Stimulated activated CD8-positive, alpha-beta memory T cell treated with anti-CD3 and anti-CD28 coated beads, Interleukin-15, amount 100 ng/mL, for 48 hours (primary cell): Measurements from ENCODE around the gene RPL27A.

Experiments
- DNase-seq, 2 donors: peaks; one replicate each; pipeline ENCODE4 v3.0.0-alpha.2; 2020; ENCODE audit warnings: low read depth in 2 of 2

Gene RPL27A

DNA sequence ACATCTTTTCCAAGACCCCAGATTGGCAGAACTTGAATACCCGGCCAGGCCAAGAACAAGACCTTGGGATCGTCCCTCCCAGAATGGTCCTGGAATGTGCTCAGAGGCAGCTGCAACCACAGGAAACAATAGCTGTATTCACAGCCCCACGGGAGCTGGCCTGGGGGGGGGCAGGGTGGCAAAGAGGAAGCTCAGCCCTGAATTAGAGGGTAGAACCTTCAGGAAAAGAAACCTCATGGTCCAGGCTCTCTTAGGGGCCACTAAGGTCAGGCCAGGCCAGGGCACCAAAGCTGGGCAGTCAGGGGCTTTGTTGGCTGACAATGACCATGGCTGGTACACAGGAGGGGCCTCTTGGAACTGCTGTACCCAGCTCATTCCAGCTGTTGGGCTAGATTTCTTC lies 17.3 kb downstream of the RPL27A start:
- DNase-seq: no peak

DNA sequence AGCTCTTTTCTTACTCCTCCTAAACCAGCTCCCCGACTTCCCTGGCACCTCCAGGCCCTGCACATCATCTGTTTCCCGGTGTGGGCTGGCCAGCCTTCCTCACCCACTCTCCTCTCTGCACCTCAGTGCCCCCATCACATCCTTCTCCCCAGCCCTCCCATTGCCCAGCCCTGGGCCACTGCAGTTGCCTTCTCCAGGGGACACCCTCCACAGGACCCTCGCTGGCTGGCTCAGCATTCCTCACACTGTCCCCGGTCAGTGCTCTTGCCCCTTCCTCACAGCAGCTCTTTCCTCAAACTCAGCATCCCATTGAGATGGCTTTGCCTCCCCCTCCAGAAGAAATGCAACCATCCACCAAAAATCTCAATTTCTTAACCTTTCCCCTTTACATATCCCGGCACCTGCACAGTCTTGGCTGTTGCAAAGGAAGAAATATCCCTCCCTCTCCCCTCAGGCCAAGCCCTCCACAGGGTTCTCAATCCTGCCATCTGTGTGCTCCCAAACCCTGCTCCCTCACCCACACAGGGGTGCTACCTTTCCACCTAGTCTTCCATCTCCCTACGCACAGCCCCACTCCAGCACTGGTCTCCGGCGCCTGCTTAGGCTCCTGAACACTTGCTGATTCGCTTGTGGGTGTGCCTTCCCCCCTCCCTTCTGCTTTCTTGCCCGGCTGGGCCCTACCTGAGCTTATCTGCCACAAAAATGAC lies 19.5 kb downstream of the RPL27A start:
- DNase-seq: no peak

DNA sequence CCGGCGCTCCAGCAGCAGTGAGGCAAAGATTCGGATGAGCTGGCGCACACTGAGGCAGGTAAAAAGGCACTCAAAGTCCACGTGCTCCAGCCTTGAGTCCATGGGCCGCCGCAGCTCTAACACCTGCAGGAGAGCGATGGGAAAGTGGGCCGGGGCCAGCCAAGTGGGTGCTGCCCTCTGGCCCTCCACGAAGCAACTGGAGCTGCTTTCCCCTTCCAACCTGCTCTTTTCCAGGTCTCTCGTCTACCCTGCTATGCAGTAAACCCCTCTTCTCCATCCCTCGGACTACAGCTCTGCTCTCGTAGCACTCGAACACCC lies 20.0 kb downstream of the RPL27A start:
- no peak for DNase-seq

DNA sequence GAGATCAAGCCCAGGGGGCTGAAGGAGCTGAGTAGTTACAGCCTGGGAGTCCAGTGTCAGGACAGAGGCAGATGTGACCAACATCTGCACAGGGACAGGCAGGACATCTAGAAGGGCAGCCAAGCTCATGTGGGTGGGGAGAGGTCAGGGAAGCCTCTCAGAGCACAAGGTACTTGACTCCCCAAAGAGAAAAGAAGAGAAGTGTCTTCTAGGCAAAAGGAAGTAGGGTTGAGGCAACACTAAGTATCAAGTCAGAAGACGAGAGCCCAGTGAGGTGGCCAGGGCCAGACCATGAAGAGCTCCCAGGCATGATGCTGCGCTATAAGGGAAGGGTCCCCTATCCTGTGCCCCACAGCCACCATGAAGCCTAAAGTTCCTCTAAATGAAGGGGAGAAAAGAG lies 21.5 kb downstream of the RPL27A start:
- DNase-seq: no peak

DNA sequence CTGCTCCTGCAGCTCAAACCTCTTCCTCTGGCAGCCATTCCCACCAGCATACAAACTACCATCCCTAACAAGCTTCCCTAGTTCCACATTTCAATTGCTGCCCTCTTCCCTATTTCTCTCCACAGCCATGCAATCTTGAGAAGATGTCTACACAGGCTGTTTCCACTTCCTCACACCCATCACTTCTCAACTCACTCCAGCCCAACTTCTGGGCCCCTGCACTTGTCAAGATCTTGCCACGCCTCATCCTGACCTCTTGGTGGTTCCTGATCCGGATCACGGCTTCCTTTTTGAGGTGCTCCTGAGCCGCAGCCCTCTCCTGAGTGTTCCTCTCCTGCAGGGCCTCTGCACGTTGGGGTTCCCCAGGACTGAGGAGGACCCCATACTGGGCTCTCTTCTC lies 22.6 kb downstream of the RPL27A start:
- DNase-seq: no peak

DNA sequence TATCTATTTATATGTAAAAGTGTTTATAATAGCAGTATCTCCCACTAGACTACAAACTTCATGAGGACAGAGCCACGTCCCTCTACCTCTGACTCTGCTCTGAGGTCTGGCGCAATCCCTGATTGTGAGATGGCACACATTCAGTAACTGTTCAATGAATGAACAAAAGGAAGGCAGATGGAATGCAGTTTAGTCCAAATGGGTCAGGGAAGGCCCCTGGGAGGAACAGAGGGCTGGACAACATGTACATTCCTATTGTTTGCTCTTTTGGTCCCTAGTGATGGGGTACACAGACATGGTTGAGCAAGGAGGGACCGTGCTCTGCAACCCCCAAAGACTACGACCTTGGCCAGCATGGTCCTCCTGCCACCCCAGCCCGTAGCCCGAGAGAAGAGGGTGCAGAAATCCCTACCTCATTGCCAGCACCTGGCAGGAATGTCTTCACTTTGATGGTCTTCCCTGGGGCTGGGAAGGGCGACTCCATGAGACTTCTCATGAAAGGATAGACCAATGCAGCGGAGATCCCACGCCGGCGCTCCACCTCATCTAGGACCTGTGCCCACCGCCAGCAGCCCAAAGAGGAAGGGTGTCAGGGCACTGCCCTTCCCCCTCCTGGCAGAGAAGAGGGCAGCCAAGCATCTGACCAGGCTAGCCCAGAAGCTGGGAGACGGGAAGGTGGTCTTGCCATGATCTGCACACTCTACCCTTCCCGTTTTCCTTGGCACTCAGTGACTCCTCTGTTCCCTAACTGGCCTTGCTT lies 24.3 kb downstream of the RPL27A start:
- DNase-seq: no peak

DNA sequence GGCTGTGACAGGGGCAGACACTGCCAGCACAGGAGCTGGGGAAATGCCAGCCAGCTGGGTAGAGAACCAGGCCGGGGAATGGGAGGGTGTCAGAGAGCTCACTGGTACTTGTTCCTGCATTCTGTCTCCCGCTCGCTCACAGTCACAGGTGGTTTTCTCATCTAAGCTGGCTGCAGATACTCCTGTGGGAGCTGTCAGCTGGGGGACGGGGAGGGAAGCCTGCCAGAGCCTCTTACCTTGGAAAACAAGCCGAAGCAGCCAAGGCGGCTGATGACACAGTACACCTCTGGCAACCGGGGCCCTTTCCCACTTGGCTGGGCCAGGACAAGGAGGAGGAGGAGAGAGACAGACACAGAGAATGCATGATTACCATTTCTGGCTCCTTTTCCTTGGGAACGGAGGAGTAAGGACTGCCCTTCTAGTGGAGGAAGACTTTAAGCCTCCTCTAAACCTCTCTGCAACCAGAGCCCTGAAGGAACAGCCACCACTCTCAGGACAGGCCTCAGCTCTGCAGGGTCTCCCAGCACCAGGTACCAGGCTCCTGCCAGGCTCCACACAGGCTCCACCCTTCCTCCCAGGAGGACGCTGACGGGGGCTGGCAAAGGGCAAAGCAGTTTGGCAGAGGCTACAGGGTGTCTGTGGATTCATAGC lies 25.1 kb downstream of the RPL27A start:
- DNase-seq: no peak

DNA sequence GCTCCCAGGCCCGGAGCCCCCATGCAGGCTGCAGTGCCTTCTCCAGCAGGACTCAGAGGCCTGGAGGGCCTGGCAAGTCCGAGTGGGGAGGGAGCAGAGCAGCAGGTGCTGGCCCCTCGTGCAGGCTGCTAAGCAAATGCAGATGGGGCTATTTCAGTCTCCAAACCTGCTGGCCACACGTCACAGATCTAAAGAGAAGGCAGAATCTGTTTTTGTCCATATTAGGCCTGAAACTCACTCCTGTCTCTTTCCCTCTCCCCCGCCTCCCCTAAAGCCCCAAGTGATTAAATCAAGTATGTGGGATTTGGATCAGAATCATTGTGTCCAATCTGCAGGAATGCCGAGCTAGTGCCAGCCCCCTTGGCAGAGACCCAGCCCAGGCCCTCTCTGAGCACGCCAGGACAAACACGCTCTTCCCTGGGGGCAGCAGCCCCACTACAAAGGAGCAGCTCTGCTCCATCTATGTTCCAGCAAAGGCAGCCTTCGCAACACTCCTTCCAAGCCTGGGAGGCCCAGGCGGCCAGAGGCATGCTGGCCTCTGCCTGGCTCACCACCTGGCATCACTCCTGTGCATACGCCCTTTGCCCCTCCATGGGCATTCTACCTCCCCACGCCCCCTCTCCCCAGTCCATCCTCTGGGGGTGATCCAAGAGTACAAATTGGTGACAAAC lies 26.5 kb downstream of the RPL27A start:
- no peak for DNase-seq

DNA sequence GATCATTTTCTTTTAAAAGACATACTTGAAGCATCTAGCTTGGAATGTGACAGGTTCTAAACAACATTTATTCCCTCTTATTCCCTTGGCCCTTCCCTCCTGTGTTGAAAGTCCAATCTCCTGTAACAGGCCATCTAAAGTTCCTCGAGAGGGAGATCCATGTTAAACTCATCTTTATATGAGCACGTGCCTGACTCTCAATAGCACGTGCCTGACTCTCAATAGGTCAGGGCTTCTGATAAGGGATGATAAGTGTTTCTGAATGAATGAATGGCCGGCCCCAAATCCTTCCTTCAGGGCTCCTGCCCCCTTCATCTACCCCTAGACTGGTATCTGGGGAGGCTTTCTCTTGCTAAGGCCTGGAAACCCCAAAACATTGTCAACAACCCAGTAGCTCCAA lies 27.2 kb downstream of the RPL27A start:
- DNase-seq: no peak

DNA sequence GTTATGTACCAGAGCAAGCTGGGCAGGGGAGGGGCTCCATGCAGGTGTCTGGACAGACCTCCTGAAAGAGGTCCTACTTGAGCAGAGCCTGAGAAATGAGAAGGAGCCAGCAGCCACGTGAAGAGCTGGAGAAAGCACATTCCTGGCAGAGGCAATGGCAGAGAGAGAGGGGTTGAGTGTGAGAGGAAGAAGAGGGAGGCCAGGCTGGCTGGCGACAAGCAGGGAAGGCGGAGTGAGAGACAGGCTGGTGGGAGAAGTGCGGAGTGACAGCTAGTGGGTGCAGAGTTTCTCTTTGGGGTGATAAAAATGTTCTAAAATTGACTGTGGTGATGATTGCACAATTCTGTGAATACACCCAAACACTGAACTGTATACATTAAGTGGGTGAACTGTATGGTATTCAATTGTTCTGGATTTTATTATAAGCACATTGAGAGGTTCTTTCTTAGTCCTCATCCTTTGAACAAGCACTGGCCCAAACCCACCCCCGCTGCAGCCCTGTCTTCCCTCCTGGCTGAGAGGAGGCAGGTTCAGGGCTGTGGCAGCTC lies 29.4 kb downstream of the RPL27A start:
- DNase-seq: no peak

DNA sequence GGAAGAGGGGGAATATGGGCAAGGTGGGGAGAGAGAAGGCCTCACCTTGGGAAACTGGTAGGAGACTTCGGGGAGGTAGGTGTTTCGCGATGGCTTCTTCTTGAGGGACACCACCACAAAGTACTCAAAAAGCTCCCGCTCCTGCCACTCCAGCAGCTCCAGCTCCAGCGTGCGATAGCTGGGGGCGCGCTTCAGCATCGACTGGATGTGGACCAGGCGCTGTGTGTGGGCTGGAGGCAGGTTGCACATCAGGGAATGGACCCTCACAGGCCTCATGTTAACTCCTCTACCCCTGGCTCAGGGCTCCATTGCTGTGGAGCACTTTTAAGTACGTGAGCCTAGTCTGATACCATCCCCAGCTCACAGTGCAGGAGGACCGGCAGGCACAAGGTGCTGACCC lies 29.9 kb downstream of the RPL27A start:
- DNase-seq: no peak

DNA sequence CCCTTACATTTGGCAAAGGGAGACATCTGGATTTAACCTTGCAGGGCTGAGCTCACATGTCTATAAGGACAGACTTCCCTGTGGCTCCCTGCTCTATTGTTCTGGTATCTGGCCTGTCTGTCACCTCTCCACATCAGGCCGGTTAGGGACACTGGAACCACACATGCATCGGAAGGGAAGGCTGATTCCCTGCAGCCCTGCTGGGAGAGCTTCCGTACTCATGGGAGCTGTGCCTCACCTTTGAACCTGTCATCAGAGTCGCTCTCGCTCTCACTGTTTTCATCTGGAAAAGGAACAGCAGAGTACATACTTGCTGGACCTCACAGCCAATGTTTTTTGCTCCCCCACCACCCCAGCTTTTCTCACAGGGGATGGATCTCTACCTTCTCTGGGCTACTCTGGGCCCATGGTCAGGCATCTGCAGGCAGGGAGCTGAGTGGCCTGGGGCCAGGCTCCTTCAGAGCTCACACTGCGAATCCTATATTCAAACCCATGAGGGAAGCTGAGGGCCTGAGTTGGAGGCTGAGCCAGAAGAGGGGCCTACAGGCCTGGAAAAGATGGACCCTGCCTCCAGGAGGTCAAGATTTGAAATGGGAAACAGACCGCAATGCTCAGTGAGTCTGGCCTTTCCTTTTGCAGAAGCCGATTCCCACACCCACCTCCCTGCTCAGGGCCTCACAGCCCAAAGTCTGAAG lies 31.3 kb downstream of the RPL27A start:
- no peak for DNase-seq

DNA sequence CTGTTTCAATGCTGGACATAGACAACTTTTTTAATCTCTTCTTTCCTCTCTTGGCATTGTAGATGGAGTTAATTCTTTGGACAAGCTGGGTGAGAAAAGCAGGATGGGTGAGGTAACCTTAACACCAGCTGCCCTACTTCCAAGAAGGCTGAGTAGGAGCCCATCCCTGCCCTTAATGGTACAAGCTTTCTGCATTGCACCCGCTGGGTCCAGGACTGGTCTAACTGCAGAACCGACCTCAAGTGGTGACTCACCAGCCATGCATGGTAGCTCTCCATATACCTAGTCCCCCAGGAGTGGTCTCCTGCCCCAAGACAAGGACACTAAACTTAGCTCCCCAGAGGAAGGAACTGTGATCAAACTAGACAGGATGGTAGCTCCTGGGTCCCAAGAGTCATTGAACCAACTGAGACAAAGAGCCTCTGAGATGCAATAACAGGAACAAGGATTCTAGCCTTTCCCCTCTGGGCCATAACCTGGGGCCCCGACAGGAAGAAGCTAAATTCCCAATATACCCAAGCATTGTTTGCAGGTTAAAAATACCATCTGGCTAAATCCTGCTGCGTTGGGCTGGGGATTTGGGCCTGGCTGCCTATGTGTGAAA lies 32.1 kb downstream of the RPL27A start:
- no peak for DNase-seq

DNA sequence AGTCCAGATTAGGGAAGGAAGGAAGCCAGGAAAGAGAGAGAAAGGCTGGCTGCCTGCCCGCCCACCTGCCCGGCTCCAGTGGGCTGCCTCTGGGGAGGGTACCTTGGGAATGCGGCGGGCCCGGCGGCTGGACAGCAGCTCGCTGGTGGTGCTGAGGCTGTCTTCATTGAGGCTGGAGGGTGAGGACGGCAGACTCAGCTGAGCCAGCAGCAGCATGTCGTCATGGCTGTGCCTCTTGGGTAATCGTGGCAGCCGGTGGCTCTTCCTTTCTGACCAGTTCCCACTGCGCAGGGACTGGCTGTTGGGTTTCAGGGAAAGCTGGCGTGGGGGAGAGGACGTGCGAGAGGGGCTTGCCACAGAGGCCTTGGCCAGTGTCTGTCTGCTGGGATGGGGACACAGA lies 32.9 kb downstream of the RPL27A start:
- DNase-seq: no peak

DNA sequence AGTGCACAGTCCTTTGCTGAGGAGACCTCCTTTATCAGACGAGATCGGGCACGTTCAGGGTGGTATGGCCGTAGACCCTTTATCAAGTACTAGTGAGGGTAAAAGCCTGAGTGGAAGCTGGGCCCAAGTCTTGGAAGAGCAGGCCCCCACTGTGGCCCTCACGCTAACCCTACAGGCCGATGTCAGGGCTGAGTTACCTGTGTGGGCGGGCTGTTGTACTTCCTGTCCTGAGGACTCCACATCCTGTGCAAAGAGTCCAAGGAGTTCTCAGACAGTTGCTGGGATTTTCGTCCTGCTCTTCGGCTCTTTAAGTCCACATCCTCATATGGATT lies 34.9 kb downstream of the RPL27A start:
- DNase-seq: no peak

DNA sequence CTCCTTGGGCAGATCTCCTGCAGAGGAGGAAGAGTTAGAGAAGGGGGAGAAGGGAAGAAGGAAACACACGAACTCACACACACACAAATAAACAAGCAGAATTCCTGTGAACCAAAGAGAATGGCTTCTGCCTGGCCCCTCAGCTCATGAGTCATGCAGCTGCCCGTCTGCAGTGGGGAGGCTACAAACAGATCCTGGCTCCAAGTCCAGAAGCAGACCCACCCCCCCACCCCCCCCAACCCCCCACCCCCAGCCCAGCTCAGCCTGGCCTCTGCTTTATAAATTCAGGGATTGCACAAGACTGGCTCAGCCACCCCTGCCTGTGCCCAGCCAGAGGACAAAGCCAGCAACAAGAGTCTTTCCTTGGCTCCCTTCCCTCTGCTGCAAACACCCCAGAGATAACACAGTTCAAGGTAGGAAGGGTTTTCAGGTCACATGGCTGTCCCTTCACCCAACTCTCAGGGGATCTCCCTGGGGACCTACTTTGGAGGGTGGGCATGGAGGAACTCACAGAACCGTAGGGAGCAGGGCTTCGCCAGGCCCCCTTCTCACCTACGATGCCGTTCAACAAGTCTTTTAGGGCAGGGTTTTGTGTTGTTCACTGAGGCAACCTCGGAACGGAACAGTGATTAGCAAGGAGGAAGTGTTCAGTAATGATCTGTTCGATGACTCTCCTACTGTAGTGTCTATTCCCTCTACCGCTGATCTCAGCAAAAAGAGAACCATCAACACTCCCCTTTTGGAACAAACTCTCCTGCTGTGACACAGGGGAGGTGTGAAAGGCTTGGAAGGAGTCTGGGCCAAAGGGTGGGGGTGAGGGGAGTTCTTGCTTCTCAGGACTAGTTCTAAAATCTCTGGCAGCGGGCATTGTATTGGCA lies 35.5 kb downstream of the RPL27A start:
- DNase-seq: no peak

DNA sequence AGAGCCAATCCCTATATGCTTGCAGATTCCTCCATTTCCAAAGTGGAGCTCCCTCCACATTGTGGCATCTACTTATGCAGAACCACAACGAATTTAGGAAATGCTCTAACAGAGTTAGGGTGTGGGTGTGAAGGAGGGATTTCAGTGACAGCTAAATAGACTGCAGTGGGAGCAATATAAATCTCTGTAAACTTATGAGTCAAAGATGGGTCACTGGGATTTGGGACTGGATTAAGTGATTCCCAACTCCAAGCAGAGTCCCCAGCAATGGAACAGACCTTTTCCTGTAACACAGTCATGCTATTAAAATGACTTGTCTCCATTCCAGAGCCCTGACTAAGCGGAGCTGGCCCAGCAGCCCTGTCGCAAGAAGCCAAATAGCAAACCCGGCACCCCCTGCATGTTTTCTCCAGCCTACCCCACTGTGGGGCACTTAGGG lies 36.6 kb downstream of the RPL27A start:
- no peak for DNase-seq

DNA sequence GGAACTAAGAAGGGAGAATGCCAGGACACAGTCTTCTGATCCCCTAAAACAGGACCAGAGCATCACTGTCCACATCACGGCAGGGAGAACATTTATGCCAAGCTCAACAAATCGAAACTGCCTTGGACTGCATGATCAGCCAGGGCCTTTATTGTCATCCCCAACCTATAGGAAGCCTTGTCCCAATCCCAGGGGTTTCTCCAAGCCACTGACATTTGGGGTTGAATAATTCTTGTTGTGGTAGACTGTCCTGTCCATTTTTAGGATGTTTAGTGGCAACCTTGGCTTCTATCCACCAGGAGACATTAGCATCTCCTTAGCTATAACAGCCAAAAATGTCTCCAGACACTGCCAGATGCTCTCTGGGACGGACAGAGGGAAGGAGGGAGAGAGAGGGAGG lies 37.1 kb downstream of the RPL27A start:
- no peak for DNase-seq

DNA sequence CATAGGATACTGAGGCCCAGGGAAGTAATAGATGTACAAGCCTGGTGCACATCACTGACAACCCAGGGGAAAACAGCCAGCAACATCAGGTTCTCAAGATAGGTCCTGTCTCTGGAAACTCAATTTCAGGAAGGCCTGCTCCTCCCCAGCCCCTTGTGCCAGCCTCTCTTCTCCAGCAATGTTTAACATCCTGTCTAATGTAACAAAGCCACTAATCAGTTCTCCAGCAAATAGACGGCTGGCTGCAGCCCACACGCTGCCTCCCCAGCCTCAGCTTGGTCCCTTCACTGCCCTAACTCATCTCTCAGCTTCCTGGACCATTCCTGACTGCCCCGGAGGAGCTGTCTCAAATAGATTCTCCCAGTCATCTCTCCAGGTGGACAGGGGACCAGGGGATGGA lies 37.8 kb downstream of the RPL27A start:
- no peak for DNase-seq

DNA sequence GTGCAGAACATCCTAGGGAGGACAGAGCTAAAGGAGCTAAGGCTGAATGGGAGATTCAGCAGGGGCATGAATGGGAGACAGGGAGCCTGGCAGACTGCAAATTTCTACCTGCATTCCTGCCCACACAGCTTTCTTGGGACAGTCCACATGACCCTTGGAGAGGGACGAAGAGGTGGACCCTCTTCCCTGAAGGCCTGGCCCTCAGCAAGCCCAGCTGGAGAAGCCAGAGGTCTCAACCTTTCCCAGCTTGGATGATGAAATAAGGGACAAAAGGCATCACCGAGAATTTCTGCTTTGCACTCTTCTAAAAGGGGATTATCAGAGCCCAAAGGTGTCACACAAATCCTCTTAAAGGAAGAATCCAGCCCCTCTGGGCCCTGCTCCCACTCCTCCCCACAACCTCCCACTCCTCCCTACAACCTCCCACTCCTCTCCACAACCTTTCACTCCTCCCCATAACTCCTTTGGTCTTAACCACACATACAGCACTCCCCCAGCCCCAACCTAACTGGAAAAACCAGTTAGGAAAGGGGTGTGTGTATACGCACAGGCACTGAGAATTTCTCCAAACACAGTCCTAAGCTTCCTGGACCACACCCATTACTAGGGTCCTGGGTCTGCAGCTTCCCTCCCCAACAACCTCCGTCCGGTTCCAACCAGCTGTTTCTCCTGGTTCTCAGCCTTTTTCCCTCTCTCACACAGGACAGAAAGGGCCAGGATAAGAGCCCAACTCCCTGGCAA lies 38.4 kb downstream of the RPL27A start:
- DNase-seq: no peak
